KG1 (cell line): ENCODE data around the gene OPRL1.

ENCODE experiments used
- DNase-seq: peaks from one replicate; lab custom pipeline; 2025; lab: John Stamatoyannopoulos, UW

OPRL1 gene

GRCh38 chr20:64104667-64105451 lies 25.0 kb downstream of the OPRL1 start:
- DNase-seq = no peak

GRCh38 chr20:64105846-64106434 lies 26.1 kb downstream of the OPRL1 start:
- DNase-seq = no peak

- no peak for DNase-seq
These were observed 26.6 kb downstream of the OPRL1 start for GRCh38 chr20:64106435-64106961.

- no peak for DNase-seq
These were observed 27.3 kb downstream of the OPRL1 start, which contains the start of gene NPBWR2 for GRCh38 chr20:64106981-64107735. TSS of gene NPBWR2 (minus strand) at chr20:64107565. CDS start at chr20:64106831, 734 bp downstream.

- DNase-seq = no peak
These were observed 28.0 kb downstream of the OPRL1 start for GRCh38 chr20:64107736-64108457.

GRCh38 chr20:64108731-64109681 lies 29.1 kb downstream of the OPRL1 start:
- DNase-seq = no peak

- DNase-seq = no peak
These were observed 30.0 kb downstream of the OPRL1 start for GRCh38 chr20:64109831-64110391.

GRCh38 chr20:64110411-64111068 lies 30.7 kb downstream of the OPRL1 start:
- DNase-seq = no peak

- no peak for DNase-seq
These were observed 32.2 kb downstream of the OPRL1 start for GRCh38 chr20:64111841-64112641.

GRCh38 chr20:64112691-64113443 lies 33.0 kb downstream of the OPRL1 start:
- DNase-seq = no peak

- no peak for DNase-seq
These were observed 33.5 kb downstream of the OPRL1 start for GRCh38 chr20:64113444-64113775.

GRCh38 chr20:64113796-64114355 lies 34.0 kb downstream of the OPRL1 start:
- no peak for DNase-seq

- DNase-seq = no peak
These were observed 34.6 kb downstream of the OPRL1 start for GRCh38 chr20:64114356-64114971.

- no peak for DNase-seq
These were observed 35.5 kb downstream of the OPRL1 start for GRCh38 chr20:64115171-64115911.

- no peak for DNase-seq
These were observed 36.1 kb downstream of the OPRL1 start for GRCh38 chr20:64116016-64116415.

GRCh38 chr20:64116541-64117431 lies 36.9 kb downstream of the OPRL1 start:
- DNase-seq = no peak
